GM12878 (cell line): ENCODE results near the gene RAB22A. TPM values are rescaled to one million over a fixed set of nuclear protein-coding genes. Genes with fewer than 3 reads are reported as not detected.

Experiments used
- BCL11A ChIP-seq: IDR thresholded peaks from 2 replicates; pipeline ENCODE4 v1.6.1; 2011; ENCODE audit warnings: low read depth, low read length
- BHLHE40 ChIP-seq, 2 experiments: fragments of 450-650 bp in 1 of 2; IDR thresholded peaks; 2 replicates each; pipeline ENCODE4 v1.6.1; 2011 to 2017; ENCODE audit warnings: low read depth in 2 of 2, borderline replicate concordance in 1 of 2, improper control_type of control experiment in 1 of 2, low read length in 1 of 2, mild to moderate bottlenecking in 1 of 2
- BMI1 ChIP-seq: fragments of 450-650 bp; IDR thresholded peaks from 2 replicates; pipeline ENCODE4 v1.6.1; 2016; ENCODE audit warnings: mild to moderate bottlenecking, moderate library complexity, borderline replicate concordance
- ETV6 ChIP-seq, 2 experiments: fragments of 450-650 bp in 1 of 2; IDR thresholded peaks in 1 of 2; conservative IDR thresholded peaks in 1 of 2; 2 replicates each; pipeline ENCODE4 v1.6.1; 2014; ENCODE audit warnings: antibody characterized with exemption in 1 of 2, borderline replicate concordance in 1 of 2, low read depth in 1 of 2, mild to moderate bottlenecking in 1 of 2, moderate library complexity in 1 of 2
- FOXK2 ChIP-seq: fragments of 450-650 bp; IDR thresholded peaks from 2 replicates; pipeline ENCODE4 v1.6.1; 2017; ENCODE audit warnings: mild to moderate bottlenecking, moderate library complexity
- IKZF1 ChIP-seq: fragments of 450-650 bp; conservative IDR thresholded peaks from 2 replicates; pipeline ENCODE4 v1.6.1; 2017; ENCODE audit warnings: antibody characterized with exemption, mild to moderate bottlenecking
- IKZF2 ChIP-seq, 2 experiments: fragments of 450-650 bp; IDR thresholded peaks; 2 replicates each; pipeline ENCODE4 v1.6.1; 2017; ENCODE audit warnings: mild to moderate bottlenecking in 2 of 2, moderate library complexity in 2 of 2
- MTA3 ChIP-seq: IDR thresholded peaks from 2 replicates; pipeline ENCODE4 v1.6.1; 2012; ENCODE audit warnings: low read length, inconsistent platforms, borderline replicate concordance
- MYB ChIP-seq: fragments of 150-350 bp; IDR thresholded peaks from 2 replicates; pipeline ENCODE4 v1.6.1; 2014; ENCODE audit warnings: mild to moderate bottlenecking, low read depth, low read length, borderline replicate concordance
- NFIC ChIP-seq: IDR thresholded peaks from 2 replicates; pipeline ENCODE4 v1.6.1; 2012; ENCODE audit warnings: low read depth, mild to moderate bottlenecking, inconsistent platforms, low read length, moderate library complexity
- NFYA ChIP-seq: IDR thresholded peaks from 2 replicates; pipeline ENCODE4 v1.6.1; 2011; ENCODE audit warnings: low read depth, mild to moderate bottlenecking, low read length, improper control_type of control experiment, borderline replicate concordance
- POLR2AphosphoS5 ChIP-seq: IDR thresholded peaks from 2 replicates; pipeline ENCODE4 v1.6.1; 2011; ENCODE audit warnings: mild to moderate bottlenecking, low read length, inconsistent platforms
- RELB ChIP-seq: fragments of 450-650 bp; IDR thresholded peaks from 2 replicates; pipeline ENCODE4 v1.6.1; 2017; ENCODE audit warnings: low read depth, mild to moderate bottlenecking, moderate library complexity
- SIX5 ChIP-seq: IDR thresholded peaks from 2 replicates; pipeline ENCODE4 v1.6.1; 2011; ENCODE audit warnings: mild to moderate bottlenecking, low read depth, low read length, moderate library complexity; ENCODE audit not compliant: severe bottlenecking
- SKIL ChIP-seq: fragments of 450-650 bp; IDR thresholded peaks from 2 replicates; pipeline ENCODE4 v1.6.1; 2017; ENCODE audit warnings: mild to moderate bottlenecking, low read depth, inconsistent platforms; ENCODE audit not compliant: poor library complexity, severe bottlenecking
- ZBTB11 ChIP-seq: fragments of 450-650 bp; formaldehyde crosslinking; IDR thresholded peaks from 2 replicates; pipeline ENCODE4 v1.5.0; 2022; ENCODE audit warnings: mild to moderate bottlenecking, missing genetic modification characterization
- polyA plus RNA-seq, 11 experiments: library from polyadenylated mRNA; depleted of rRNA in 4 of 11; unstranded in 6 of 11; stranded (reverse) in 5 of 11; fragments of >200 nt; fragmentation: Nextera tagmentation in 4 of 11; fragmentation: Illumina TruSeq in 1 of 11; extraction: Ambion mirVana in 4 of 11; extraction: Trizol in 1 of 11; gene quantifications; 1 replicate in 1 of 11; 2 replicates in 10 of 11; pipeline versions ENCODE4 v1.2.1 to v1.2.3, GENCODE V29; 2011 to 2016; ENCODE audit warnings: inconsistent platforms in 2 of 11, missing spikeins in 2 of 11, low read depth in 1 of 11
- total RNA-seq, 4 experiments: library from RNA; depleted of rRNA in 3 of 4; stranded (reverse); fragments of >200 nt in 3 of 4; fragmentation: Illumina TruSeq in 1 of 4; extraction: Trizol in 1 of 4; gene quantifications; 2 replicates each; pipeline versions ENCODE4 v1.2.1 to v1.2.3, GENCODE V29; 2013 to 2021
- TF ChIP-seq, protein P1 (sequence below): fragments of 450-650 bp; IDR thresholded peaks from 2 replicates; pipeline ENCODE4 v1.6.1; 2017; ENCODE audit warnings: mild to moderate bottlenecking

Gene RAB22A
- total and polyA plus RNA-seq, 10 of the 15 experiments (the other 5 are each of a cell fraction or from before 2014, with no cell fraction given) = 2.7 to 12.0 (median 10.0) TPM

DNA sequence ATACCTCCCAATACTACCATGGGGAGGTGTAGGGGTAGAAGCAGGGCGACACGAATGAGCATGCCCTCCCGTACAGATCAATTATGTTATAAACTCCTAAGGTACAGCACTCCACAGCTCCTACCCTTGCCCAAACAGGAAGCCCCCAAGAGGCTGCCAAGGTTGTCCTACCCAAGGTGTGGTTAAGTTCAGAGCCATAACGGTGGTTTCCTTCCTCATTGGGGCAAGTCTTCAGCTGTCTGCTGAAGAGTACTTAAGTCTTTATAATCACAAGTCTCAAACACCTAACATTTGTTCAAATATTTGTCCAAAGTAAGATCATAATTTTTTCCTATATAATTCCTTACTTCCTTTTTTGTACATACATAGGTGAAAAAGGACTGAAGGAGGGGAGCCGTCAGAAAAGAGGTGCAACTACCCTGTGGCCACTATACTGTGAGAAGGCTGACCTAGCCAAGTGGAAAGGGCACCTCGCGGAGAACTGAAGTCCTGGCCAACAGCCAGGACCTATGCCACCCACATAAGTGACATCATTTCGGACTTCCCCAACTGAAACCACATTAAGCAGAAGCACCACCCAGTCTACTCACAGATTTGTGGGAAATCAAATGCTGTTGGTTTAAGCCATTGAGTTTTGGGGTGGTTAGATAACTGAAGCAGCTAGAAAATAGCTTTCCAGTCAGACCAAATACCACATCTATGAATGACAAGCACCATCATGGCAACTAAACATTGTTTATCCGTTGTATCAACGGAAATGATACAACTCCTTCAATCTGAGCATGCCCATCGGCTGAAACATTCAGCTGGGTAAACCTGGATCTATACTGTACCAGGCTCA, 2.9 kb upstream of the RAB22A start (continued):
- peak; percentile 68 for TF ChIP-seq IKZF1
- peak; percentile 40; the same call in 1 of the 2 replicates for TF ChIP-seq BCL11A
- peak in 1 of 2 experiments; percentile 36; a peak in 1 of 4 replicates for TF ChIP-seq ETV6 (conservative IDR thresholded peaks at IDR 0.05 in 1 of 2, IDR thresholded peaks at IDR 0.05 in 1 of 2; ENCODE audit: borderline replicate concordance in 1 of 2, low read depth in 1 of 2)
- no peak for TF ChIP-seq NFYA
- no peak for TF ChIP-seq SIX5
- TF ChIP-seq NFIC = peak; percentile 63; the same call in 1 of the 2 replicates
- peak; percentile 36; the same call in 1 of the 2 replicates for TF ChIP-seq POLR2AphosphoS5
- no peak for TF ChIP-seq ZBTB11 (CRISPR knock-in tag)
- peak; percentile 45 for TF ChIP-seq SKIL
- TF ChIP-seq FOXK2 = no peak
- no peak for TF ChIP-seq MTA3
- TF ChIP-seq, protein P1, sequence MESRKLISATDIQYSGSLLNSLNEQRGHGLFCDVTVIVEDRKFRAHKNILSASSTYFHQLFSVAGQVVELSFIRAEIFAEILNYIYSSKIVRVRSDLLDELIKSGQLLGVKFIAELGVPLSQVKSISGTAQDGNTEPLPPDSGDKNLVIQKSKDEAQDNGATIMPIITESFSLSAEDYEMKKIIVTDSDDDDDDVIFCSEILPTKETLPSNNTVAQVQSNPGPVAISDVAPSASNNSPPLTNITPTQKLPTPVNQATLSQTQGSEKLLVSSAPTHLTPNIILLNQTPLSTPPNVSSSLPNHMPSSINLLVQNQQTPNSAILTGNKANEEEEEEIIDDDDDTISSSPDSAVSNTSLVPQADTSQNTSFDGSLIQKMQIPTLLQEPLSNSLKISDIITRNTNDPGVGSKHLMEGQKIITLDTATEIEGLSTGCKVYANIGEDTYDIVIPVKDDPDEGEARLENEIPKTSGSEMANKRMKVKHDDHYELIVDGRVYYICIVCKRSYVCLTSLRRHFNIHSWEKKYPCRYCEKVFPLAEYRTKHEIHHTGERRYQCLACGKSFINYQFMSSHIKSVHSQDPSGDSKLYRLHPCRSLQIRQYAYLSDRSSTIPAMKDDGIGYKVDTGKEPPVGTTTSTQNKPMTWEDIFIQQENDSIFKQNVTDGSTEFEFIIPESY = no peak
- 0 out of 4 replicates have a peak, but pooled peaks of 1 of the 2 experiments have one; percentile 35 for TF ChIP-seq IKZF2 (IDR thresholded peaks at IDR 0.05)
- TF ChIP-seq BMI1 = no peak
- peak; percentile 60; the same call in 1 of the 2 replicates for TF ChIP-seq RELB
- no peak for TF ChIP-seq MYB
- peak in 1 of 2 experiments; percentile 14; a peak in 1 of 4 replicates for TF ChIP-seq BHLHE40 (IDR thresholded peaks at IDR 0.05; ENCODE audit: borderline replicate concordance in 1 of 2, low read depth in 2 of 2, low read length in 1 of 2)
